Endometrium (tissue), 2 donors: ENCODE data around the gene FBXO40.

Experiments
- FAIRE-seq: peaks from 2 replicates; lab custom pipeline; 2012; peaks lifted over from hg19 to GRCh38; lab: Jason Lieb, UNC
- donor health status: control.
- donor health status: control.

Gene FBXO40

DNA sequence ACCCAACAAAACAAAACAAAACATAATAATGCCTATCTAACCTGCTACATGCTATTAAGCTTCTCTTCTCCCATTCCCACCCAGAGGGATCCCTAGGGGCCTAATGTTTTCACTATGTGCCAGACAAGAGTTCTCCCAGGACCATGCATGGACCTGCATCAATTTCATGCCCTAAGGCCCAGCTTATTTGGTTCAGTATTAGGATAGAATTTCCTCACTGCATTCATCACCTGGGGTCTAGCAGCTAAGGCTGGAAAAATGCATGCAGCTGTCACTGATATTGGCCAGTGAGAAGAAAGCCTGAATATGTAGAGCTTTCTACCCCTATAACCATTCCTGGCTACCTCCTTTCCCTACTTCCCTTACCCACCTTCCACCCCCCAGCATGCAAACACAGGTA lies 69.6 kb downstream of the FBXO40 start:
- FAIRE-seq: no peak

DNA sequence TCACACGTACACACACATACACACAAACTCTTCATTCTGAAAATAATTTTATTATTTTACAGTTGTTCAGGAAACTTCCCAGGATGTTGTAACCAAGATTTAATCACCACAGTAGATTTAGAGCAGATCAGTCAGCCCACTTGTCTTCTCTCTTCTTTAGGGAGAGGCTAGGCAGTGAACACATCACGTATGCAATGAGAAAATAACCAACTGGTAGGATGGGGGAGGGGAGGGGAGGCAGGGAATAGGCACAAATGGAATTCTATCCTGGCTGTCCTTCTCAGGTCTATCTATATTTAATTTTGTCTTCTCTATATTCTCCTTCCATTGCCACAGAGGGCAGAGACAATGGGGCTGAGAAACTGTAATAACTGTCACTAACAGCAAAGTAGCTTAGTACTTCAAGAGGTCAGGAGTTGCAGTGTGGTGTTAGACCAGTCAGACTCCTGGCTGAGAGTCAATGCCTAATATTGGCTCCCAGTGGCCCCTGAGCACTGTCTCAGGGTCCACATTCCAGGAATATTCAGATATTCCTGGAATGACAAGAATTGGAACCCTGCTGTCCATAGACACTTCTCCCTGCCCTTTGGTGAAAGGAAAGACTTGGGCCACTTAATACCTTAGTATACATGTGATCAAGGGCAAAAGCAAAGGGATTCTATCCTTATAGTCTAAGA lies 70.1 kb downstream of the FBXO40 start:
- FAIRE-seq: no peak

DNA sequence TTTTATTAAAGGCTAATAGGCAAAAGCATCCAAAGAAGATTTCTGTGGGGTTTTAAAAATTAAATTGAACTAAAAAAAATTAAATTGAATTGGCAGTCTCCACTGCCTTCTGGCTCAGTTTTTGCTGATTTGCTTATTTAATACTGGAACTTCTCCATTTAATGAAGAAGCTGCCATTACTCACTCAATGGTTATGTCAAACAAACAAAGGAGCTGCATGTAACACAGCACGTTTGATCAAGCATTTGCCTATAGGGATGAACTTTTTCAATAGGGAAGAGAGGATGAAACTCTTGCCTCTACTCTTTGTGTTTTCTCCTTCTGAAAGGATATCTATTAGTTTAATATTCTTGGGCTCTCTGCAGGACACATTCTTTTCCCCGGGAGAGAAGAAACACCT lies 72.3 kb downstream of the FBXO40 start:
- no peak for FAIRE-seq

DNA sequence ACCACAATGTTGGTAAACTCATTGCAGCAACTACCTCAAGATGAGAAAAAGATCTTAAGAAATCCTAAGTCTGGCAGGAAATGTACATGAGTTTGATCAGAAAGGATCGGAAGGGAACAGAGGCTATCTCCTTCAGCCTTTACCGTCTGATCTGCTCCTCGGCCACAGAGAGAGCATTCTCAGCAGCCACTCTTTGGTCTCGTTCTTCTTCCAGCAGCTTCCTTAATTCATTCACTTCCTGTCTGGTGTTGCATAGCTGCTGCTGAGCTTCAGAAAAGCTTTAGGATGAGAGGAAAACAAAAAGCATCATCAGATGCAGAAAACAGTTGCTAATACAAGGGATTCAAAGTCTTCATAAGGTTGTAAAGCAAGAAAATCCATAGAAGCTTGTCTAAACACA lies 74.2 kb downstream of the FBXO40 start:
- FAIRE-seq: no peak

DNA sequence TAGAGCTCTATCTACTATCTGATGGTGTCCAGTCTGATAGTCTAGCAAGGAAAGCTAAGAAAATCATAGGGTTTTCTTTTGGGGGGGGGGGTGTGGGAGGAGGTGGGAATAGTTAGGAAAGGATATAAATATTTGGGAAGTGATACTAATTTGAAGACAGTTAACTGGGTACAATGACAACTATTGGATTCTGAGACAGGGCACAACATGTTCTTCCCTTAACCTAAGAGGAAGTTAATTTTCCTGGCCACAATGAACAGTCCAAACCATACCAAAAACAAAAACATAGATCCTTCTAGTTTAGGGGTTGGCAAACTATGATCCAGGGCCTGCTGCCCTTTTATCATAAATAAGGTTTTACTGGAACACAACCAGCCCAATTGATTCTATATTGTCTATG lies 77.5 kb downstream of the FBXO40 start:
- no peak for FAIRE-seq

DNA sequence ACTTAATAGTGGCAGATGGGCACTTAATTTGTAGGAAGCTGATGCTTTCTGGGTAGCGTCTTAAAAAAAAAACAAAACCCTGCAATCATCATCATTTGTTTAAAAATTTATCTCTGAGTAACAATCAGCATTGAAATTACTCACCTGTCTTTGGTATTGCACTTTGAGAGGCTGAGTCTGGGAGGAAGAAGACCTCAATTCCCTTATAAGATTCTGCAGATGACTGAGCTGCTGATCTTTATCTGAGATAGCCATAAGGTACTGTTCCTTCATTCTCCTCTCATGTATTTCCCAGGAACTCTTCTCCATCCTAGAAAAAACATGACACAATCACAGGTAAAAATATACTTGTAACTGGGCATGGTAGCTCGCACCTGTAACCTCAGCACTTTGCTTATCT lies 84.0 kb downstream of the FBXO40 start:
- FAIRE-seq: no peak
